Stimulated activated CD8-positive, alpha-beta memory T cell treated with anti-CD3 and anti-CD28 coated beads, Interleukin-4, amount 100 ng/mL, for 4 hours (primary cell): ENCODE data around the gene SLC24A4.

ENCODE experiments used
- DNase-seq, 2 donors: peaks; one replicate each; pipeline ENCODE4 v3.0.0-alpha.2; 2020; ENCODE audit warnings: low read depth in 2 of 2, low spot score in 1 of 2

Gene SLC24A4

DNA sequence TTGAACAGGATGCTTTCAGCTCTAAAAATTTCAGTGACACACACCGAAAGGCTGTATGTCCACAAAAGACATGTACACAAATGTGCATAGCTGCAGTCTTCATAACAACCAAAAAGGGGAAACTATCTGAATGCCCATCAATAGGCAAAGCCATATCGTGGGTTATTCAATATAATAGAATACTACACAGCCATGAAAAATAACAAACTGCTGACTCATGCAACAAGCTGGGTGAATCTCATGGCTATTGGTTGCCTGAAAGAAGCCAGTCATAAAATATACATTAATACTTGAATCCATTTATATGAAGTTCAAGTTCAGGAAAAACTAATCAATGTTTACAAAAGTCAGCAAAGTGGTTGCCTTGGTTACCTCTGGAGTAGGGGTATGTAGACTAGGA, 132.3 kb downstream of the SLC24A4 start:
- DNase-seq, result no peak

DNA sequence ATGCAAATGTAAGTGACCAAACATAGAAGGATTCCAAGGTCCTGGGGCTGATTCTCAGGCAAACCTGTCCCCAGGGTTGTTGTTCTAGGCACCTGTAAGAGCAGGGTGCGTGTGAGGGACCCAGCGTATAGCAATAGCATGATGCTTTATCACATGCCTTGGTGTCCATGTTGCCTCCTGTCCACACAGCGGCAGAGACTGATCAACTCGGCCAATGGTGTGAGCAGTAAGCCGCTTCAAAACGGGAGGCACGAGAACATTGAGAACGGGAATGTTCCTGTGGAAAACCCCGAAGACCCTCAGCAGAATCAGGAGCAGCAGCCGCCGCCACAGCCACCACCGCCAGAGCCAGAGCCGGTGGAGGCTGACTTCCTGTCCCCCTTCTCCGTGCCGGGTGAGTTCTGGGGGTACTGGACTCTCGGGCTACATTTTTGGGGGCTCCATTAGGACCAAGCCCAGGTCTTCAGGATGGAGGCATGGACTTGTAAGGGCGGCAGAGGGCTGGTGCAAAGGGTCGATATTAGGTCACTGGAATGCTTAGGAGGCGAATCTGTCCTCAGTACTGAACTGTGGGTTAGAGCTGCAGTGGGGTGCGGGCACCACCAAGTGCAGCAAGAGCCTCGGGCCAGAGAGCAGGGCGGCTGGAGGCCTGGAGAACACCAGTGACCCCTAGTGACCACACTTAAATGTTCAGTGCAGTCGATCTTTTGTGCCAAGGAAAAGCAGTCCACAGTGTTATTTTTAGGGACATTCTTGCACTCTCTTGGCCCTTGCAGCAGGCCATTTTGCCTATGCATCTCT, 133.4 kb downstream of the SLC24A4 start:
- no peak for DNase-seq

DNA sequence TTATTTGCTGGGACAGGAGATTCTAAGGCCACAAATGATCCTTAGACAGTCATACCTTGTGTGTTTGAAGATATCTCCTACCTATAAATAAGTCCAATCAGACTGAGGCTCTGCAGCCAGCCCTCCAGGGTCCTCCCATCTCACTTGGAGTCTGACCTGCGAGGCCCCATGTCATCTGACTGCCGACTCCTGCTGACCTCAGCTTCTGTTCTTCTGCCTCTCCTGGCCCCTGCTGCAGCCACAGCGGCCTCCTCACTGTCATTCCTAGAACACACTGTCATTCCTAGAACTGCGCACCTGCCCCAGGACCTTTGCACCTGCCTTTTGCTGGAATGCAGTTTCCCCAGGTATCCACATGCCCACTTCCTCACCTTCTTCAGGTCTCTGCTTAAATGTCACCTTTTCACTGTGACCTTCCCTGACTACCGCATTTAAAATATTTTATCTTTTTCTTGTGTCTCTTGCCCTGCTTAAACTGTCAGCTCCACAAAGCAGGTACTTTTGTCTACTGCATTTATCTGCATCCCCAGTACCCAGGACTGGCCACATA, 134.1 kb downstream of the SLC24A4 start:
- DNase-seq, result no peak

DNA sequence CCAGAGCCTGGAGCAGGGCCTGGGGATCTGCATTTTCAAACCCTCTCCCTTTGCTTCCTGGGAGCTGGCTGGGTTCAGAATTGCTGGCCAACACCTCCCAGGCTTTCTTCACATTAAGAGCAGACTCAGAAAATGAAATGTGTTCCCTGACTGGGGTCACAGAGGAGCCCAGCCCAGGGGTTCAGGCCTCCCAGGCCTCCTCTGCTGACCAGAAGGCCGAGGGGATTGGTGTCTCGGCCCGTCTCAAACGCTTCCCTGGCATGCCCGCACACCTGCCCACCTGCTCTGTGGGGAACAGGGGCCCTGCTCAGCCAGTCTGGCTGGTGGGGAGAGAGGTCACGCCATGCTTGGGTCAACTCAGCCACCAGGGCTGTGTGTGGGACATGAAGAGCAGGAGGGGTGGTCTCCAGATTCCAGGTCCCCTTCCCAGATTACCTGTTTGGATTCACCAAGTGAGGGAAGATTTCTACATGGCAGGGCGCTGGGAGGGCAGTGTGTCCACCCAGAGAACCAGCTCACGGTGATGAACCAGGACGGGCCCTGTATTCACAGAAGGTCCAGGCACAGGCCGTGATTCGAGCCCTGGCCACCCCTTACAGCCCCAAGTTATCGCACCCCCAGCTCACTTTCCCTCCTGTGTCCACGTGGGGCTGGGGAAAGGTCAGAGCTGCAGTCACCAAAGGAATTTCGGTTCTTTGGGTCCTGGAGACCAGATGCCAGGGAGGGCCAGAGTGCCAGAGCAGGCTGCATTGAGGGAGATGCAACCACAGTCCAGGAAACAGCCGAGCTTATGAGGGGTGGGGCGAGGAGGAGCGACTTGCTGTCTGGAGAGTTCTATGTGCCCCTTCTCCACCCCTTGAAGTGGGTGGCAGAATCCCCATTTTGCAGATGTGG, 135.4 kb downstream of the SLC24A4 start:
- DNase-seq, result no peak

DNA sequence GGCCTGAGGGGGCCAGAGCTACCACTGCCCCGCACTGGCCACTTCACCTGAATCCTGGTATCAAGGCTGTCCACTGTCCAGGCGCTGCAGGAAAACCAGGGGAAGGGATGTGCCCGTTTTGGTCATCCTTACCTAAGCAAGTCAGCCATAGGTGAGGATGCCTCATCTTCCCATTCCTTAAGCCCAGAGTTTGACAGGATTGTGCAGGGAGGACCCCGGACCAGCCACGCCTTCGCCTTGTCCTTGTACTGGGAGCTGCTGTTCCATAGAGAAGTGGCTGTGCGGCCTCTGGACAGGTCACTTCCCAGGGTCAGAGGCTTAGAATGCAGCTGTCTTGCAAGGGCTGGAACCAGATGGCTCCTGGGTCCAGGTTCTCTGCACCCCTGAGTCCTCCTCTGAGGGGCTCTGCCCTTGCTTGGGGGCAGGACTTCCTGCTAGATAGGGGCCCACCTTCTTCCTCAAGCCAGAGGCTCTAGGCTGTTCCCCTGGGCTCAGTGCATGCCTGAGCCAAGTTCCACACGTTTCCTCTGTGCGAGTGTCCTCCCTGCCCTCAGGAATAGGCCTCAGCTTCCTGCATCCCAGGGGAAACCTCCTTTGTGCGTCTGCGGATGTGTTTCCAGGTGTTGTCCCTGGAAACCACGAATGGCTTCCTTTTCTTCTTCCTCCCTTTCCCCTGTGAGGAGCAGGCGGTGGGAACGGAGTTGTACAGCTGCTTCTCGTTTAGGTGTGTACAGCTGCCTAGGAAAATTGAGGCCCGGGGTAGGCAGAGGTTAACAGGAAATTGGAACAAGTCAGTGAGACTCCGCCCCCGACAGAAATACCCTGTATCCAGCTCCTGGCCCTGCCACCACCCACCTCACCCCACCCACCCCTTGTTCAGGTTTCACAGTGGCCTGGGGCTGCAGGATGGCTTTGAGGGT, 136.3 kb downstream of the SLC24A4 start:
- DNase-seq, result no peak

DNA sequence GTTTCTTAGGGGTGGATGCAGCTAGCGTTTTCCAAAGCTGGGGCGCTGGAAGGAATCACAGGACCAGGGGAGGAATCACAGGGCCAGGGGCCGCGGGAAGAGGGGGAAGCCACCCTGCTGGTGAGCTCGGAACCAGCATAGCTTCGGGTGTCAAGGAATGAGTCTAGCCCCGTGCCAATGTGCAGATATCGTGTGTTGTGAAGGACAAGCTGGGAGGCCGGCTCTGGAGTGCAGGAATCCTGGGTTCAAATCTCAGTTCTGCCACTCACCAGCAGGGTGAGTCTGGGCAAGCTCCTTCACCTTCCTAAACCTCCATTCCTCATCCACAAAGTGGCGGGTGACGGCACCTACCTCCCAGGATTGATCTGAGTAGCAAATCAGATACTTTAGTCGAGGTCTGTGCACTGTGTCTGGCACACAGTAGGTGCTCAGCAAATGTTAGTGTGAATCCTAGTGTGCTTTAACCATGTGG, 137.0 kb downstream of the SLC24A4 start:
- DNase-seq, result no peak

DNA sequence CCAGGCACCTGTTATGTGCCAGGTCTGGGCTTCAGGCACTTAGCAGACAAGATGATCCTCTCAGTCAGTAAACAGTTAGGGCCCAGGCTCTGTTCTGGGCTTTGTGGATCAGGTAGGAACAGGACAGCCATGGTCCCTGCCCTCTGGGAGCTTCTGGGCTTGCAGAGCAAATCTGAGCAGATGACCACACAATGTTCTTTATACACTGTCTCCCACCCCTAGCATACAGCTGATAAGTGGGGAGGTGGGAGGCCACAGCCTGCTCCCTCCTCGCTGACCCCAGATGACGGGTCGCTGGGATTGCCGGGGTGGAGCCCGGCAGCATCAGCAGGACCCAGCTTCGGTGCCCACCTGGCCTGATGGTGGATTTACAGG, 137.6 kb downstream of the SLC24A4 start:
- no peak for DNase-seq

DNA sequence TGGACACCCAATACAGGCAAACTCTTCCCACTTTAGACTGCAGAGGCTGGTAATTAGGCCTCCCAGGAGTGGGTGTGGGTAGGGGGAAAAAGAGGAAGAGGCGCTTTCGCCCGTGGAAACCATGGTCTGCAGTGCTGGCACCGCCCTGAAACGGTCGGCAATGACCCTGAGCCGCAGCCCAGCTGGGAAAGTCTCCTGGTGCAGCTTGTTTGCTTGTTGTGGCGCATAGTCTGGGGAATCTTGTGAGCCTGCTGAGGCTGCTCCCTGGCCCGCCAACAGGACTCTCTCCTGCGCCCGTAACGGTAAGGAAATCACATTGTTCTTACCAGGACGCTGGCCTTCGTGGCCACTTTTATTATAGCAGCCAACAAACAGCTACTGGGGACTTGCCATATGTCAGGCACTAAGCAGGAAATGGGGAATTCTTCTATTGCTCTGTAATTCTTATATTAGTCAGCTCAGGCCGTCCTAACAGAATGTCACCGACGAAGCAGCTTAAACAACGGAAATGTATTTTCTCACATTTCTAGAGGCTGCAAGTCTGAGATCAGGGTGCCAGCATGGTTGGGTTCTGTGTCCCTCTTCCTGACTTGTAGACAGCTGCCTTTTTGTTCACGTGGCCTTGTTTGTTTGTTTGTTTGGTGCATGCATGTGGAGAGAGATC, 138.1 kb downstream of the SLC24A4 start:
- no peak for DNase-seq

DNA sequence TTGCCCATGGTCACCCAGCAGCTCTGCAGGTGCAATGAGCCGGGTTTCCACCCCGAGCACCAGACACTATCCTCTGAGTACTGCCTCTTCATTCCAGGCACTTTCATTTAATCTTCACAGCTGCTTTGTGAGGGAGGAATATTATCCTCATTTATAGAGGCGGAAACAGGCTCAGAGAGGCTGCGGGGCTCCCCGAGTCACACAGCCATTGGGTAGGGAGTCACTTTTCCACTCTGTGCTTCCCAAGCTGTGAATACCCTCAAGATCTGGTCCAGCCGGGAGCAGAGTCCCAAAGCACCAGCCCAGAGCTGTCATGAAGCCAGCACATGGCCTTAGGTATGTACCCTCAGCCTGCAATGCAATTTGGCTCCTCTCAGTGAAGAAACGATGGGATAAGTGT, 138.9 kb downstream of the SLC24A4 start:
- no peak for DNase-seq

DNA sequence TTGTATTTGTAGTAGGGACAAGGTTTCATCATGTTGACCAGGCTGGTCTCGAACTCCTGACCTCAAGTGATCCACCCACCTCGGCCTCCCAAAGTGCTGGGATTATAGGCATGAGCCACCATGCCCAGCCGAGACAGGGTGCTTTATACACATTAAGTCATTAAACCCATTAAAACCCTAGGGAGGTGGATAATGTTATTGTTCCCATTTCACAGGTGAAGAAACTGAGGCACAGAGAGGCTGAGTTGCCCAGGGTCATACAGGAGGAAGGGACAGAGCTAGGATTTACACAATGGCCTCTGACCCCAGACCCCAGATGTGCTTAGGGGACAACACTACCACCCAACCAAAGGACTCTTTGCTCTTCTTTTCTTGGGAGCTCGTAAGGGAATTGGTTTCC, 139.6 kb downstream of the SLC24A4 start:
- DNase-seq, result no peak

DNA sequence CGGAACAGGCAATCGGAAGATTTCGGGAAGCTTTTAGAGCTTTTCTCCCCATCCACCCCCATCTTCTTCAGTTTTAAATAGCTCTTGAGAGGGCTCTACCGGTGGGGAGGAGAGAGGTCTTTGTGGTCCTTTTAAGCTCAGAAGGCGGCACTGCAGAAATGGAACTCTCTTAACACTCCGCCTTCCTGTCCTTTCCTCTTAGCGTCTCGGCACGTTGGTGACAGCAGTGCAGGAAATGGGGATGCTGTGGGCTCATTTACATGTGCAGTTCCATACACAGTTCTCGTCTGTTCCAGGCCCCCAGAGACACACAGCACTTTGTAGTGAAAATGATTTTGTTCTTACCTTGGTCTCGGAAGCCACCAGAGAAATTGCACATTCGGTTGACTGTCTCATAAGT, 140.2 kb downstream of the SLC24A4 start:
- DNase-seq, result no peak

DNA sequence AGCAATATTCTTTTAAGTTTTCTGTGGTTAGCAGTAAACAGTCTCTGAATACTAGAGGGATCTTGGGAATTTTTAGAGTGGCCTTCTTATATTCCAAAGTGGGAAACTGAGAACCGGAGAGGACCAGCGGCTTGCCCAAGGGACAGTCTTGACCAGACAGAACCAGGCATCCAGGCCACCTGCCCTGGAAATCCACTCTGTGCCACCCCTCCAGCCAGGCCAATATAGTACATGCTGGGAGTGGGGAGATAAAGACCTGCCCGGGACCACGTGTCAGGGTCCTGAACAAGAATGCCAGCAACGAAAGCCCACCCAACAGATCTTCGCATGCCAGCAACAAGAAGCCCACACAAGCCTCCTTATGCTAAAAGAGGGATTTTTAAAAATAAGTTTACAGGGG, 141.2 kb downstream of the SLC24A4 start:
- no peak for DNase-seq

DNA sequence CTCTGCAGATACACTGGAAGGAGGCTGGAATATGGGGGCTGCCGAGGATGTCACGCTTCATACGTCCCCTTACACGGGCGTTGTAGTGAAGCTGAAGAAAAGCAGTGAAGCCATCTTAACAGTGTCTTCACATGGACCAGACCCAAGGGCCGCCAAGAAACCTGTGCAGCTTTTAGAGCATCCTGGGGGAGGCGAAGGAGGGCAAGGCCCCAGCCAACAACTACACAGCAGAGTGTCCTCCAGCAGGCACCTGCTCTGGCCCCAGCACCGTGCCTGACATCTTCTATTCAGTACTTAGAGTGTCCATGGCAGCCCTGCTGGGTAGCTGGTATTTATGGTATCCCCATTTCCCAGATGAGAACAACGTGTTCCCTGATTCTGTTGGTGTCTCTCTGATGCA, 141.8 kb downstream of the SLC24A4 start:
- DNase-seq, result no peak

DNA sequence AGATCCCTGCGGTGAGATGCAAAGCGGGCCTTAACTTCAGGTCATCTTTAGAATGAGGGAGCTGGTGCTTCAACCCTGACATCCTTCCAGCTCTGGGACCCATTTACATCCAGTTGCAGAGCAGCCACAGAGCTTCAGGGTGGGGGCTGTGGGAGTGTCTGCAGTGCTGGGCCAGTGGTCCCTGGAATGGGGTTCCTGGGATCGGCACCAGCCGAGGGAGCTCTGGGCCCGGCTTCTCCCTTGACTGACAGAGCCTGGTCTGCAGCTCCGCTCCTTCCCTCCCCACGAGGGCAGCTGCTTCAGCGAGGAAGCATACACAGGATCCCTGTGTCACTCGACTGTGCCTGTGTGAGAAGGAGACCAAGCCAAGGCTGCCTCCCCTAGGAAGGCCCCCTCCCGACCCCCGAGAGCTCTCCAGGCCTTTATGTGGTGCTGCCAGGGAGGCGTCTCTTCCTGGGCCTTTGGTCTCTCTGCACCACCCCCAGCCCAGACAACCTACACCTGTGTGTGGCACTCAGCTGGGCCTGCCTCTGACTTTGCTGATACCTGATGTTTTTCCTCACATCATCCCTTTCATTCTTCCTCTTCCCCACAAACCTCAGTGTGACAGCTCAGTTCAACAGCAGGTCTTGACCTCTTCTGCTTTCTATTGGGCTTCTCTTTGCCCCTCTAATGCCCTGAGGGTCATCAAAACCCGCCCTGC, 142.5 kb downstream of the SLC24A4 start:
- DNase-seq, result no peak

DNA sequence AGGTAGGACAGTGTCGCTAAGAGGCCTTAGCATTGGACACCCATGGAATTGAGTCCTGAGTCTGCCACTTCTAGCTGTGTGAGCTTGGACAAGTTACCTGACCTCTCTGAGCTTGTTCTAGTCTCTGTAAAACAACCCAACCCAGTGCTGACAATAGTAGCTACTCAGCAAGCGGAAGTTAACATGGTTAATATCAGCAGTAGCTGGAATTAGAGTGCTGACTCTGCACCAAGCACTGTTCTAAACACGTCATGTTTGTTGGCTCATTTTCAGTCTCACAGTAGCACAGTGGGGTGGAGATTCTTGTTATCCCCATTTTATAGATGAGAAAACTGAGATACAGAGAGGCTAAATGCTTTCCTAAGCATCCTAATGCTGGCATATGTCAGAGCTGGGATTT, 143.1 kb downstream of the SLC24A4 start:
- DNase-seq, result no peak

DNA sequence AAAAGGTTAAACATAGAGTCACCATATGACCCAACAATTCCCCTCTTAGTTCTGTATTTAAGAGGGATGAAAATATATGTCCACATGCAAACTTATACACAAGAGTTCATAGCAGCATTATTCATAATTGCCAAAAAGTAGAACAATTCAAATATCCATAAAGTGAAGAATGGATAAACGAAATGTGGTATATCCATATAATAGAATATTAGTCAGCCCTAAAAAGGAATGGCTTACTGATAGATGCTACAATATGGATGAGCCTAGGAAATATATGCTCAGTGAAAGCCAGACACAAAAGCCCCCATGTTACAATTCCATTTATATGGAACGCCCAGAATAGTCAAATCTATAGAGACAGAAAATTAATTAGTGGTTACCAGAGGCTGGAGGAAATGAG, 146.6 kb downstream of the SLC24A4 start:
- no peak for DNase-seq

DNA sequence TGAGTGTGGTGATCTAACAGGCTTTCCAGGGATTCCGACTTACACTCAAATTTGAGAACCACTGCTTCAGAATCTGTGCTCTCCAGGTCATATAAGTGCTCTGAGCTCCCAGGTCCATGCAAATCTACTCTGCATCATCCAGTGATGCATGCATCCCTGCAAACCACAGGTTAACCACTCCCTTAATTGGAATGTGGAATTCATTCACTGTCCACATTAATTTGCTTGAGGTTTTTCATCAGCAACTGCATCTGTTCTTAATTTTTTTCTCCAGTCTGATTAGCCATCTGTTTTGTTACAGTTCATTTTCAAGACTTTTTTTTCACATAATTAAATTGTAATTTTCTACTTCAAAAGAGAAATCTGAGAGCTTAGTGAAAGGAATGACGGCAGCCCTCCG, 147.2 kb downstream of the SLC24A4 start:
- DNase-seq, result no peak

DNA sequence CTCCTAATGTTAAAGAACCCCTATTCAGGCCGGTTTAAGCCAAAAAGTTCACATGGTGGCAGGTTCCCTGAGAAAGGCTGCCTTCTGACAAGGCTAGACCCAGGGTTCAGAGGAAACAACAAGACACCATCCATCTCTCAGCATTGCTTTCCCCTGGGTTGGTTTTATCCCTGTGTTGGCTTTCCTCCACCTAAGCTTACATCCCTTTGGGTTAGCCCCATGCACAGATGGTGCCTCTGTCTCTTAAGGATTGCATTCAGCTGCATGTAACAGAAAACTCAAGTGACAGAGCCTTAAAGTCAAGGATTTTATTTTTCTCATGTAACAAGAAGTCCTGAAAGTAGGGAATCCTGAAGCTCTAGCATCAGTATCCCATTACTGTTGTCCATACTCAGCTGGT, 147.8 kb downstream of the SLC24A4 start:
- no peak for DNase-seq

DNA sequence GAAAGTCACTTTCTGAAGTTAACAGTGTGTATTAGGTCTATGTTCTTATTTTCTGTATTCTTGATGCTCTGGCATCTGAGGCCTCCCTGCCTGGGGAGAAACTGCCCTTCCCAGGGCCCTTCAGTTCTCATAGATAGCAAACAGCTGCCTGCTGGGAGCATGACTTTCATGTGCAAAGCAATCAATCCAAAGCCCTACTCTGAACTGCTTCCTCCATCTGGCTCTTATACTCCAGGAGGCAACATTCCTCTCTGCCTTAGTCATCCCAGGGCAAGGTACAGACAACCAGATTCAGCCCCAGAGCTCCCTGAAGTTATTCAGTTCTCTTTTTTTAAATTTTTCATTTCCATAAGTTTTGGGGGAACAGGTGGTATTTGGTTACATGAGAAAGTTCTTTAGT, 149.0 kb downstream of the SLC24A4 start:
- DNase-seq, result no peak

DNA sequence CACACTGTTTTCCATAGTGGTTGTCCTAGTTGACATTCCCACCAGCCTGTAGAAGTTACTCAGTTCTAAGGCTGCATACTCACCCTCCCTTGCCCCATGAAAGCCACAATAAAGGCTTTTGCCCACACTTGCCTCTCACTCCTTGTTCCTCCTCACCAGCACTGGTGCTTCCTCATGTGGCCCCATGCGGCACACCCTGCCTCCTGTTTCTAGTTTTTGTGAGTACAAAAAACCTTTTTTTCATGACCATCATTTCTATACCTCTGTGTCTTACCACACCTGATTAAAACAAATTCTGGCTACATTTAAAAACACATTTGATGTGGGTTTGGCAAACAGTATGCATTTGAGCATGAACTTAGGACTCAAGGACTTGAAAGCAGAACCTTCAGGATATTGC, 149.9 kb downstream of the SLC24A4 start:
- DNase-seq, result no peak
